ENCODE data around the gene FBXO42. TPM values are rescaled to one million over a fixed set of nuclear protein-coding genes. Genes with fewer than 3 reads are reported as not detected.
"Not testable (repeated sequence)": the region's sequence is repeated elsewhere in the genome, so short reads cannot be mapped to it uniquely, and the experiment has no call there.

FBXO42 gene
- total RNA-seq, 1 donor from 2014 or later = 21.0 TPM

DNA sequence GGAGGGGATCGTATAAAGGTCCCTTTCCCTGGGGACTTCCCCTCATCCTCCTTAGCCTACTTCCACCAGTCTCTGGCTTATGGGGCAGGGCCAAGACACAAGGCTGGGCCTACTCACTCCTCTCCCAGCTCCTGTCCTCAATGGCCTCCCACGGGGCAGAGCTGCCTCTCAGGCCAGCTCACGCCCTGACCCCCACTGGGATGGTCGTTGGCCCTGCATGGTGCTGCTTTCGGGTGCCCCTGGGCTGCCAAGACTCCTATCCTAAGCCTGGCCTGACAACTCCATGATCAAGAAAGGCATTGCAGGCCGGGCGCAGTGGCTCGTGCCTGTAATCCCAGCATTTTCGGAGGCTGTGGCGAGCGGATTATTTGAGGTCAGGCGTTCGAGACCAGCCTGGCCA lies 121.5 kb downstream of the FBXO42 start:
- DNase-seq (no peak), ATAC-seq (no peak)
- Histone ChIP-seq H3K9me3 (no peaks in the 10 kb centered on the region), H3K4me1 (peaks cover under 1% of the 10 kb centered on the region), H3K4me3 (no peak overlapping the region), H3K36me3 (no peaks in the 10 kb centered on the region), H3K27me3 (peaks cover 18% of the 10 kb centered on the region), H3K27ac (no peak overlapping the region)
- intact Hi-C loops (cut with DNase I) = no loop called here
- TF ChIP-seq, protein P1, sequence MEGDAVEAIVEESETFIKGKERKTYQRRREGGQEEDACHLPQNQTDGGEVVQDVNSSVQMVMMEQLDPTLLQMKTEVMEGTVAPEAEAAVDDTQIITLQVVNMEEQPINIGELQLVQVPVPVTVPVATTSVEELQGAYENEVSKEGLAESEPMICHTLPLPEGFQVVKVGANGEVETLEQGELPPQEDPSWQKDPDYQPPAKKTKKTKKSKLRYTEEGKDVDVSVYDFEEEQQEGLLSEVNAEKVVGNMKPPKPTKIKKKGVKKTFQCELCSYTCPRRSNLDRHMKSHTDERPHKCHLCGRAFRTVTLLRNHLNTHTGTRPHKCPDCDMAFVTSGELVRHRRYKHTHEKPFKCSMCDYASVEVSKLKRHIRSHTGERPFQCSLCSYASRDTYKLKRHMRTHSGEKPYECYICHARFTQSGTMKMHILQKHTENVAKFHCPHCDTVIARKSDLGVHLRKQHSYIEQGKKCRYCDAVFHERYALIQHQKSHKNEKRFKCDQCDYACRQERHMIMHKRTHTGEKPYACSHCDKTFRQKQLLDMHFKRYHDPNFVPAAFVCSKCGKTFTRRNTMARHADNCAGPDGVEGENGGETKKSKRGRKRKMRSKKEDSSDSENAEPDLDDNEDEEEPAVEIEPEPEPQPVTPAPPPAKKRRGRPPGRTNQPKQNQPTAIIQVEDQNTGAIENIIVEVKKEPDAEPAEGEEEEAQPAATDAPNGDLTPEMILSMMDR (IDR thresholded peaks at IDR 0.05) = no peak

DNA sequence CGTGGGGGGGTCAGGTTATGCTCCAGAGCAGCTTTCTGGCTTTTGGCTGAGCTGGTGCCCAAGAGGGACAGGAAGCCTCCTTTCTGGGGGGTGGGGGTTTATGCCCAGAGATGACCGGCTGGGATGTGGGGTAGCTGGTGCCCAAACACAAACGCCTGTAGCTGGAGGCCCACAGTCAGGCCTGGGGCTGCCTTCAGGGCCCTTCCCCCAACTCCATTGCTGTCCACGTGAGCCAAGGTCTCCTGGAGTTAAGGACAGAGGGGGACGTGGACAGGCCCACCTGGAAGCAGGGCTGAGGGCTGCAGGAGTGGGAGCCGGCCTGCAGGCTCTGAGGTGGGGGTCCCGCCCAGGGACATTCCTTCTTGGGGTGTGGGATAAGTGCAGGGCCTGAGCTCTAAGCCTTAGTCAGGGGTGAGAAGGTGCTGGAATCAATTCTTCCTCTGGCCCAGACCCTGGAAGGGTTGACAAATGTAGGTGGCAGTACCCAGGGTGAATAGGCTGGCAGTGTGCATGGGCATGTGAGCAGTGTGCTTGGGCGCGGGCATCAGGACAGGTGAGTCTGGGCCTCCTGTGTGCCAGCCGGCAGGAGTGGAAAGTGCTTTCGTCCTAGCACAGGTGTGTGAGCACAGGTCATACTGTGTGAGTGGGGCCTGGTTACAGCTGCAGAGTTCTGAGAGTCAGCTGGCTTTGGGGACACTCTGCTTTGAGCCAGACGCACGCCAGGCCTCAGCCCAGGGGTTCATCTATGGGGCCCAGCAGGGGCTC lies 122.1 kb downstream of the FBXO42 start:
- ATAC-seq (no peak), DNase-seq (no peak)
- no peak overlapping the region for H3K27ac ChIP-seq
- no peaks in the 10 kb centered on the region for H3K9me3 ChIP-seq
- no peaks in the 10 kb centered on the region for H3K36me3 ChIP-seq
- H3K4me1 ChIP-seq = no peaks in the 10 kb centered on the region
- TF ChIP-seq, protein P1 (IDR thresholded peaks at IDR 0.05) = no peak
- peaks cover 18% of the 10 kb centered on the region for H3K27me3 ChIP-seq
- intact Hi-C loops (cut with DNase I) = no loop called here
- H3K4me3 ChIP-seq = no peak overlapping the region

DNA sequence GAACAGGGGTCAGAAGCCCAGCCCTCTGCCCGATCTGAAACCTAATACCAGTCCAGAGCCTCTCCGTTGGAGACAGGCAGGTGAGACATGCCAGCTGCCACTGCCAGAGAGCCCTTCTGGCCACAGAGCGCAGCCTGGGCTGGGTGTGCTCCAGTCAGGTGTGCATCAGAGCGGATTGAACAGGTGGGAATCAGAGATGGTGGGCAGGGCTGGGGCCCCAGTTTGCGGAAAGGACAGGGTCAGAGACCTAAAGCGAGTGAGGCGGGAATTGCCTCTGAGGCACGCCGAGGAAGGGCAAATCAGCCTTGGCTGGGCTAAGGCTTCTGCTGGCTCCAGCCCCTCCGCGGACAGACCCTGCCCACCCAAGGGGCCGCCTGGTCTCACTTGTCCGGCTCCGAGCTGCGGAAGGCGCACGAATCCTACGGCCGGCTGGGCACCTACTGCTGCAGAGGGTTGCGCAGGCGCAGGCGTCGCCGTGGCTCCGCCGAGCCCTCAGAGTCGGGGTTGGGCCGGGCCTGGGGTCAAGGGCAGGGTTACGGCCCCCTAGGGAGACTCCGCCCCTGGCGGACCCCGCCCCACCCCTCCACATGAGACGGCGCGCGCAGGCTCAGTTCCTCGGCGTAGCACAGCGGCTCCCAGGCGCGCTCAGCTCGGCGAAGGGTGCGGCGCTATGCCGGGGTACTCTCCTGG lies 125.6 kb downstream of the FBXO42 start:
- TF ChIP-seq, protein P1 (IDR thresholded peaks at IDR 0.05) = no peak
- intact Hi-C loops (cut with DNase I) = no loop called here
- no peaks in the 10 kb centered on the region for H3K36me3 ChIP-seq
- H3K9me3 ChIP-seq = no peaks in the 10 kb centered on the region
- peak overlapping the region; percentile 42 for H3K4me3 ChIP-seq
- H3K27me3 ChIP-seq = peaks cover 18% of the 10 kb centered on the region
- peak overlapping the region; percentile 17 for H3K27ac ChIP-seq
- DNase-seq (peak; percentile 94), ATAC-seq (peak; percentile 96)
- no peaks in the 10 kb centered on the region for H3K4me1 ChIP-seq

DNA sequence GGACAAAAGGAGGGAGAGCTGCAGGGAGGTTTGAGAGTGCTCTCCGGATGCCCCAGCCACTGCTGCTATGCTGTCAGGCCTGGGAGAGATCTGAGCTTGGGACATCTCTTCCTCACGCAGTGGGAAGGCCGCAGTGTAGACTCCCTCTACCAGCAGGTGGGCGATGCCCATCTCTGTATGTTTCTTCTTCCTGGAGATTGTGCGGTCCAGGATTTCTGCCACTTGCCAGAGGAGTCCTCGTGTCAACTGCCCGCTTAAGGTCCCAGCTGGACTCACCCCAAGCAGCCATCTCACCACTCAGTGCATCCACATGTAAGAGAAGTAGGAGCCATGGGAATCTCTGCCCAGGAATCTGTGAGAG lies 126.2 kb downstream of the FBXO42 start:
- H3K4me3 ChIP-seq = no peak overlapping the region
- no peak for ATAC-seq
- no peaks in the 10 kb centered on the region for H3K4me1 ChIP-seq
- H3K9me3 ChIP-seq = no peaks in the 10 kb centered on the region
- H3K27ac ChIP-seq = no peak overlapping the region
- TF ChIP-seq, protein P1 (IDR thresholded peaks at IDR 0.05) = no peak
- peaks cover 18% of the 10 kb centered on the region for H3K27me3 ChIP-seq
- DNase-seq = no peak
- no peaks in the 10 kb centered on the region for H3K36me3 ChIP-seq
- intact Hi-C loops (cut with DNase I) = no loop called here

DNA sequence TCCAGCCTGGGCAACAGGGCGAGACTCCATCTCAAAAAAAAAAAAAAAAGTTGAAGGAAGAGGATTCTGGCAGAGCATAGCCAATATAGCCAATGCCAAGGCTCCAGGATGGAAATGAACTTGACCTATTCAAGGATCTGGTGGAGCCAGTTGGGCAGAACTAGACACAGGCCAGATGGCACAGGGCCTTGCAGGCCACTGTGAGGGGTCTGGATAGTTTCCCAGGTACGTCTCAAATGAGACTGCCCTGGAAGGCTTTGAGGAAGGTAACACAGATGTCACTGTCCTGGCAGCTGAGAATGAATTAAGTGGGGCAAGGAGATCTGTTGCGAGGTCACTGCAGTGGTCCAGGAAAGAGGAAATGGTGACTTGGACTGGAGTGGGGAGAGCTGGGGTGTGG lies 127.8 kb downstream of the FBXO42 start:
- Histone ChIP-seq H3K4me3 (no peak overlapping the region), H3K27ac (no peak overlapping the region), H3K27me3 (peaks cover 18% of the 10 kb centered on the region), H3K4me1 (no peaks in the 10 kb centered on the region), H3K9me3 (no peaks in the 10 kb centered on the region), H3K36me3 (no peaks in the 10 kb centered on the region)
- intact Hi-C loops (cut with DNase I) = no loop called here
- TF ChIP-seq, protein P1 (IDR thresholded peaks at IDR 0.05) = no peak
- ATAC-seq (no peak), DNase-seq (no peak)

DNA sequence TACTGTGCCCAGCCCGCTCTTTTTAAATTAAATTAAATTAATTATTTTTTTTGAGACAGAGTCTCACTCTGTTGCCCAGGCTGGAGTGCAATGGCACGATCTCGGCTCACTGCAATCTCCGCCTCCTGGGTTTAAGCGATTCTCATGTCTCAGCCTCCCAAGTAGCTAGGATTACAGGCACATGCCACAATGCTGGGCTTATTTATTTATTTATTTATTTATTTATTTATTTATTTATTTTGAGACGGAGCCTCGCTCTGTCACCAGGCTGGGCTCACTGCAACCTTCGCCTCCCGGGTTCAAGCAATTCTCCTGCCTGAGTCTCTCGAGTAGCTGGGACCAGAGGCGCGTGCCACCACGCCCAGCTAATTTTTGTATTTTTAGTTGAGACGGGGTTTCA lies 129.6 kb downstream of the FBXO42 start:
- ATAC-seq; H3K36me3 ChIP-seq; H3K27ac ChIP-seq; intact Hi-C loops (cut with DNase I); H3K9me3 ChIP-seq; H3K4me1 ChIP-seq; DNase-seq; H3K4me3 ChIP-seq: not testable (repeated sequence)
- H3K27me3 ChIP-seq = peaks cover 10% of the 10 kb centered on the region

Measured in upper lobe of right lung (tissue), 1 donor.